ENCODE measurements around the gene GART. TPM values are rescaled to one million over a fixed set of nuclear protein-coding genes. Genes with fewer than 3 reads are reported as not detected.

GART gene
- total and polyA plus RNA-seq, 2 donors (not counting 3 experiments of a cell fraction or from before 2014, with no cell fraction given), result 12.0 to 112 TPM

GRCh38 chr21:33491373-33492102, 50.4 kb downstream of the GART start, which contains the start of gene DNAJC28:
Gene DNAJC28, minus strand, starts transcription at chr21:33491716. Its CDS starts 2,323 bp downstream, at chr21:33489393.
- Histone ChIP-seq H4K20me1 (replicated peaks; ENCODE audit: control insufficient read depth, extremely low read depth, insufficient read depth, low read length) (no peaks in the 10 kb centered on the region), H3K36me3 (ENCODE audit: control insufficient read depth in 2 of 2, extremely low read depth in 1 of 2, insufficient read depth in 2 of 2, low read length in 2 of 2) (no peaks in the 10 kb centered on the region), H3K9ac (replicated peaks; ENCODE audit: extremely low read depth, insufficient read depth, low read length) (peak within 1 kb of the TSS; percentile 65), H3K27ac (ENCODE audit: insufficient read depth, low read depth, low read length) (peak within 1 kb of the TSS; percentile 49), H3K4me2 (ENCODE audit: insufficient read depth, low read length) (peak within 1 kb of the TSS; percentile 94), H2AFZ (ENCODE audit: low read depth, low read length) (peak within 1 kb of the TSS; percentile 95), H3K4me1 (ENCODE audit: control insufficient read depth, extremely low read depth, insufficient read depth, low read length) (peaks cover 4% of the 10 kb centered on the region), H3K4me3 (replicated peaks in 1 of 3; ENCODE audit: insufficient read depth in 1 of 3, low read depth in 1 of 3, low read length in 3 of 3) (peak within 1 kb of the TSS; percentile 45 to 73 (median 57)), H3K79me2 (ENCODE audit: control insufficient read depth, insufficient read depth, low read length) (no peaks in the 10 kb centered on the region), H3K9me1 (replicated peaks; ENCODE audit: control insufficient read depth, extremely low read depth, insufficient read depth, low read length) (no peaks in the 10 kb centered on the region), H3K27me3 (ENCODE audit: control insufficient read depth in 2 of 2, insufficient read depth in 2 of 2, low read length in 2 of 2) (peaks cover 0 to 2% of the 10 kb centered on the region in 2 experiments), H3K9me3 (replicated peaks; ENCODE audit: control insufficient read depth, insufficient read depth, low read length) (no peaks in the 10 kb centered on the region)
- TF ChIP-seq EZH2 (IDR thresholded peaks at IDR 0.05; ENCODE audit: borderline replicate concordance, low read depth, low read length, severe bottlenecking) (no peak), FOS (IDR thresholded peaks at IDR 0.05; ENCODE audit: borderline replicate concordance, insufficient read depth, low read length) (no peak), POLR2A (IDR thresholded peaks at IDR 0.05; ENCODE audit: low read depth, low read length) (peak; percentile 58)
- BruUV-seq (replicated peaks), result no TSS peak
- dilution Hi-C loops (cut with MboI; ENCODE audit: extremely low pct_ligation_motif_present, low sequenced_read_pairs) (no loop called here), intact Hi-C loops (cut with micrococcal nuclease) (loop anchor here (1.0 kb wide), 1 partner anchor 11 kb away; no protein-coding TSS in a partner anchor)
- ChIA-PET POLR2A (interaction anchor here (0.8 to 1.6 kb wide), 2 partner anchors 11 to 52 kb away, joined by 6 to 22 read pairs; partner anchors contain the start of genes SON and TMEM50B), CTCF (interaction anchor here (0.6 to 2.1 kb wide), 10 partner anchors 9 to 432 kb away, joined by 3 to 24 read pairs (median 6); partner anchors contain the start of gene TMEM50B)
- DNase-seq (ENCODE audit: low read depth, low spot score) (peak; percentile 96), FAIRE-seq (peak; percentile 92)

- intact Hi-C loops (cut with micrococcal nuclease) (loop anchor here (1.0 kb wide), 1 partner anchor 11 kb away; no protein-coding TSS in a partner anchor), dilution Hi-C loops (cut with MboI; ENCODE audit: extremely low pct_ligation_motif_present, low sequenced_read_pairs) (no loop called here)
- Histone ChIP-seq H2AFZ (ENCODE audit: low read depth, low read length) (peak overlapping the region; percentile 95), H3K9ac (replicated peaks; ENCODE audit: extremely low read depth, insufficient read depth, low read length) (peak overlapping the region; percentile 65), H3K9me1 (replicated peaks; ENCODE audit: control insufficient read depth, extremely low read depth, insufficient read depth, low read length) (no peaks in the 10 kb centered on the region), H3K4me3 (replicated peaks in 1 of 3; ENCODE audit: insufficient read depth in 1 of 3, low read depth in 1 of 3, low read length in 3 of 3) (peak overlapping the region; percentile 45 to 73 (median 57)), H3K79me2 (ENCODE audit: control insufficient read depth, insufficient read depth, low read length) (no peaks in the 10 kb centered on the region), H3K4me1 (ENCODE audit: control insufficient read depth, extremely low read depth, insufficient read depth, low read length) (peaks cover 4% of the 10 kb centered on the region), H3K9me3 (replicated peaks; ENCODE audit: control insufficient read depth, insufficient read depth, low read length) (no peaks in the 10 kb centered on the region), H3K27ac (ENCODE audit: insufficient read depth, low read depth, low read length) (no peak overlapping the region), H3K27me3 (ENCODE audit: control insufficient read depth in 2 of 2, insufficient read depth in 2 of 2, low read length in 2 of 2) (no peaks in the 10 kb centered on the region), H3K4me2 (ENCODE audit: insufficient read depth, low read length) (peak overlapping the region; percentile 94), H4K20me1 (replicated peaks; ENCODE audit: control insufficient read depth, extremely low read depth, insufficient read depth, low read length) (no peaks in the 10 kb centered on the region), H3K36me3 (ENCODE audit: control insufficient read depth in 2 of 2, extremely low read depth in 1 of 2, insufficient read depth in 2 of 2, low read length in 2 of 2) (no peaks in the 10 kb centered on the region)
- ChIA-PET POLR2A (interaction anchor here (0.8 to 1.6 kb wide), 2 partner anchors 11 to 52 kb away, joined by 6 to 22 read pairs; partner anchors contain the start of genes SON and TMEM50B), CTCF (interaction anchor here (0.6 to 2.1 kb wide), 10 partner anchors 9 to 433 kb away, joined by 3 to 24 read pairs (median 6); partner anchors contain the start of gene TMEM50B)
- TF ChIP-seq GATA2 (IDR thresholded peaks at IDR 0.05; ENCODE audit: insufficient read depth, insufficient read length, low read depth, low read length) (no peak), JUN (IDR thresholded peaks at IDR 0.05; ENCODE audit: borderline replicate concordance, insufficient read depth, insufficient read length, low read depth) (no peak), MAX (IDR thresholded peaks at IDR 0.05; ENCODE audit: insufficient read depth, insufficient read length) (no peak), FOS (IDR thresholded peaks at IDR 0.05; ENCODE audit: borderline replicate concordance, insufficient read depth, low read length) (no peak), EZH2 (IDR thresholded peaks at IDR 0.05; ENCODE audit: borderline replicate concordance, low read depth, low read length, severe bottlenecking) (no peak), CTCF (IDR thresholded peaks at IDR 0.05; ENCODE audit: extremely low read depth in 1 of 2, insufficient read depth in 1 of 2, low read depth in 1 of 2, low read length in 2 of 2) (no peak), POLR2AphosphoS5 (IDR thresholded peaks at IDR 0.05; ENCODE audit: insufficient read depth, low read depth, low read length) (no peak), POLR2A (IDR thresholded peaks at IDR 0.05; ENCODE audit: low read depth, low read length) (no peak), MYC (IDR thresholded peaks at IDR 0.05; ENCODE audit: low read depth, low read length) (no peak)
- TSS peak; percentile 58 for BruUV-seq (replicated peaks)
- DNase-seq (ENCODE audit: low read depth, low spot score) (peak; percentile 11), FAIRE-seq (peak; percentile 12)
Observed at GRCh38 chr21:33490991-33491372, 50.9 kb downstream of the GART start.

All from endothelial cell of umbilical vein (primary cell).